Ishikawa (cell line): Measurements from ENCODE around the gene SQSTM1.

Experiments used
- FOXM1 ChIP-seq: IDR thresholded peaks from 2 replicates; pipeline ENCODE4 v1.6.1; 2012; ENCODE audit warnings: low read depth, borderline replicate concordance
- NFIC ChIP-seq: IDR thresholded peaks from 2 replicates; pipeline ENCODE4 v1.6.1; 2012
- TAF1 ChIP-seq: IDR thresholded peaks from 2 replicates; pipeline ENCODE4 v1.6.1; 2012; ENCODE audit warnings: low read depth, mild to moderate bottlenecking
- TEAD4 ChIP-seq: IDR thresholded peaks from 2 replicates; pipeline ENCODE4 v1.6.1; 2012
- YY1 ChIP-seq: IDR thresholded peaks from 2 replicates; pipeline ENCODE4 v1.6.1; 2012; ENCODE audit warnings: low read depth
- TF ChIP-seq, protein P1 (sequence below): IDR thresholded peaks from 2 replicates; pipeline ENCODE4 v1.6.1; 2012
- TF ChIP-seq, protein P2 (sequence below): IDR thresholded peaks from 2 replicates; pipeline ENCODE4 v1.6.1; 2012

DNA sequence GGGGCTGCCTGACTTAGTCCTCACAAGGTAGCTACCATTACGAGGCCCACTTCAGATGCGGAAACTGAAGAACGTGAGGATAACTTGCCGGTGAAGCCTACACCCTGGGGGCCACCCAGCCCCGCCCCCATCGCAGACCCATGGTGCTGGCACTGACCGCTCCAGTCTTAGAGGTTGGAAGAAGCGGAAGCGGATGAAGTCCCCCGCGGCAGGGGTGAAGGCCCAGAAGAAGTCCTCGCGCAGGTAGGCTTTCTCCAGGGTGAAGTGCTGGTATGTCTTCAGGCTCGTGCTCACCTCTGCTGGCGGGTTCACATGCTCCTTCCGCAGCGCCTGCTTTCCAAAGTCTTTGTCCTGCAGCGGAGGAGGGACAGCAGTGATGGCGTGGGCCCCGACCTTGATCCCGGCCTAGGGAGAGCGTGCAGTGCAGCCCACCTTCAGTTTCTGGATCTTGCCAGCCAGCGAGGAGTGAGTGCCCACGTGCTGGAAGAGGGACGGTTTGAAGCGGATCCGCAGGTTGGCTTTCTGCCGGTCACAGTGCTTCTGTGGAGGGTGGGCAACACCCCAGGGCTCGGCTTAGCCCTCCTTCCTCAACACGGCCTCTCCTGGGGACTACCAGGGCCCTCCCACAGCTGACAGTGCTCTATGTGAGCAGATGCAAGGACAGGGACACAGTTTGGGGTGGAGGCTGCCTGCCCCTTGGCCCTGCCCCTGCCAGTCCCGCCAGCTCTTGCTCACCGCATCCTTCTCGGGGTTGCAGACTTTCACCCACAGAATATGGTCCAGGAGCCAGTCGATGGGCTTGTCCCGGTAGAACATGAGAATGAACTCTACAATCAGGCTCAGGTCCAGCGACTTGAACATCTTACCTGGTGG, 21.7 kb upstream of the SQSTM1 start:
- TF ChIP-seq TAF1 (no peak), FOXM1 (no peak), NFIC (no peak), TEAD4 (no peak), YY1 (no peak)
- TF ChIP-seq, protein P1, sequence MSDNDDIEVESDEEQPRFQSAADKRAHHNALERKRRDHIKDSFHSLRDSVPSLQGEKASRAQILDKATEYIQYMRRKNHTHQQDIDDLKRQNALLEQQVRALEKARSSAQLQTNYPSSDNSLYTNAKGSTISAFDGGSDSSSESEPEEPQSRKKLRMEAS: no peak
- TF ChIP-seq, protein P2, sequence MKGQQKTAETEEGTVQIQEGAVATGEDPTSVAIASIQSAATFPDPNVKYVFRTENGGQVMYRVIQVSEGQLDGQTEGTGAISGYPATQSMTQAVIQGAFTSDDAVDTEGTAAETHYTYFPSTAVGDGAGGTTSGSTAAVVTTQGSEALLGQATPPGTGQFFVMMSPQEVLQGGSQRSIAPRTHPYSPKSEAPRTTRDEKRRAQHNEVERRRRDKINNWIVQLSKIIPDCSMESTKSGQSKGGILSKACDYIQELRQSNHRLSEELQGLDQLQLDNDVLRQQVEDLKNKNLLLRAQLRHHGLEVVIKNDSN: no peak
